H7 (cell line): ENCODE results near the gene EBPL. TPM values are rescaled to one million over a fixed set of nuclear protein-coding genes. Genes with fewer than 3 reads are reported as not detected.

Experiments used
- DNase-seq: peaks from one replicate; pipeline ENCODE4 v3.0.0; 2012
- H3K27me3 ChIP-seq: 2 replicates; pipeline ENCODE4 v1.6.0; 2011; ENCODE audit warnings: mild to moderate bottlenecking, low read length; ENCODE audit not compliant: control insufficient read depth, insufficient read depth
- H3K36me3 ChIP-seq: replicated peaks from 2 replicates; pipeline ENCODE4 v1.5.1; 2011; ENCODE audit warnings: low read length; ENCODE audit not compliant: control insufficient read depth, insufficient read depth
- H3K4me3 ChIP-seq: 2 replicates; pipeline ENCODE4 v1.5.1; 2011; ENCODE audit warnings: low read depth, mild to moderate bottlenecking, control low read depth, low read length, moderate library complexity; ENCODE audit not compliant: insufficient read depth
- total RNA-seq: library from RNA; depleted of rRNA; stranded (reverse); fragments of >200 nt; shearing (Covaris generic); gene quantifications from 2 replicates; pipeline ENCODE4 v1.2.3, GENCODE V29; 2014

The EBPL gene
- total RNA-seq, 1 experiment from 2014 or later, result 70.2 TPM

- no peak for DNase-seq
- Histone ChIP-seq H3K4me3 (peak overlapping the region; percentile 61), H3K27me3 (no peaks in the 10 kb centered on the region), H3K36me3 (peaks cover 12% of the 10 kb centered on the region)
These were observed 922 bp downstream of the EBPL start for GRCh38 chr13:49690133-49690994.

- Histone ChIP-seq H3K36me3 (peaks cover 19% of the 10 kb centered on the region), H3K4me3 (no peak overlapping the region), H3K27me3 (no peaks in the 10 kb centered on the region)
- no peak for DNase-seq
These were observed 7.8 kb downstream of the EBPL start for GRCh38 chr13:49683489-49683888.

GRCh38 chr13:49681842-49682435 is 9.3 kb downstream of the EBPL start:
- Histone ChIP-seq H3K36me3 (peaks cover 12% of the 10 kb centered on the region), H3K4me3 (no peak overlapping the region), H3K27me3 (no peaks in the 10 kb centered on the region)
- DNase-seq, result no peak

DNA sequence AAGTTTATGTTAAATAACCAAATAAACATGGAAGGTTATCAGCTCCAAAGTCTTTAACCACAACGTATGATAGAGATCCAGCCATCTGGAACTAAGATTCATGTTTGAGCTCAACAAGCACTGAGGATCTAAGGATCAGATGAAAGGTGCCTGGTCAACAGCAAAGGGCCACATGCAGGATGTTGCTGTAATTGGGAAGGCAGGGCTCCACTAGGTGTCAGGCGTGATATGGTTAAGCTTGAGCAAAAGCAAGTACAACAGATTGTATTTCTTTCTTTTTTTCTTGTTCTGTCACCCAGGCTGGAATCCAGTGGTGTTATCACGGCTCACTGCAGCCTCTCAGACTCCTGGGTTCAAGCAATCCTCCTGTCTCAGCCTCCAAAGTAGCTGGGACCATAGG is 12.0 kb downstream of the EBPL start:
- no peak overlapping the region for H3K4me3 ChIP-seq
- H3K36me3 ChIP-seq, result peaks cover 7% of the 10 kb centered on the region
- no peak for DNase-seq
- H3K27me3 ChIP-seq, result no peaks in the 10 kb centered on the region

- no peaks in the 10 kb centered on the region for H3K27me3 ChIP-seq
- no peak overlapping the region for H3K4me3 ChIP-seq
- peaks cover 7% of the 10 kb centered on the region for H3K36me3 ChIP-seq
- no peak for DNase-seq
These were observed 12.9 kb downstream of the EBPL start for GRCh38 chr13:49678191-49678914.

DNA sequence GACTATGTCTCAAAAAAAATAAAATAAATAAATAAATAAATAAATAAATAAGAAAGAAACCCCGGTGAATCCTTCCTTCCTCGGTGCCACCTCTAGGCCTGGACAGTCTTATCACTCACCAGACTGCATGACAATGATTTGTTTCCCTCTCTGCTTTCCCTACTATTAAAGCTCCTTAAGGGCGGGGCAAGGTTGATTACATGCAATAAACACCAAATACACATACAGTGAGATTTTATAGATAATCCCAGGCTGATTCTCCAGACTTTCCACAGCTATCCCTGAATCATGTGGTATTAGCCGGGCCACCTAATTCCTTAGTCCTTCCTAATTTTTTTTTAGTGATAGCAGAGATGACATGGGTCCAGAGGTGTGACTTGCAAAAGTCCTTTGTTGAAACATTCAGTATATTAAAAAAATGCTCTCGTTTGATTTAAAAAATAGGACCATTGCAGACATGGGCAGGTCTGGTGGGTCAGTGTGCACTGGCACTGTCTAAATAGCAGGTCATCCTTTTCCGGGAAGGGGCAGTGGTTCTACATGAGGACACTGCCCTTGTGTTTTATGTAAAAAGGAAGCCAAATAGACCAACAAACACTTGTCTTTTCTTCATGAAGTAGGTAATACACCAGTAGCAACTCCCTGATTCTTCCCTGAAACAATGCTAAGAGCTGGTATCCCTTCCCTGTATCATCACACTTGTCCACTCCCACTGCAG is 14.5 kb downstream of the EBPL start:
- no peak for DNase-seq

GRCh38 chr13:49670828-49671227 is 20.5 kb downstream of the EBPL start:
- Histone ChIP-seq H3K4me3 (no peak overlapping the region), H3K36me3 (peaks cover 13% of the 10 kb centered on the region), H3K27me3 (no peaks in the 10 kb centered on the region)
- DNase-seq, result no peak

More for the DNA sequence above, 14.5 kb downstream of the EBPL start:
- no peaks in the 10 kb centered on the region for H3K27me3 ChIP-seq
- peaks cover 7% of the 10 kb centered on the region for H3K36me3 ChIP-seq
- no peak overlapping the region for H3K4me3 ChIP-seq

GRCh38 chr13:49669735-49670309 is 21.5 kb downstream of the EBPL start:
- Histone ChIP-seq H3K4me3 (no peak overlapping the region), H3K36me3 (peaks cover 14% of the 10 kb centered on the region), H3K27me3 (no peaks in the 10 kb centered on the region)
- peak; percentile 87 for DNase-seq

- Histone ChIP-seq H3K27me3 (no peaks in the 10 kb centered on the region), H3K4me3 (no peak overlapping the region), H3K36me3 (peaks cover 16% of the 10 kb centered on the region)
- DNase-seq, result no peak
These were observed 23.5 kb downstream of the EBPL start for GRCh38 chr13:49667773-49668172.

GRCh38 chr13:49664606-49665005 is 26.7 kb downstream of the EBPL start:
- peak; percentile 46 for DNase-seq
- Histone ChIP-seq H3K27me3 (no peaks in the 10 kb centered on the region), H3K4me3 (no peak overlapping the region), H3K36me3 (peaks cover 18% of the 10 kb centered on the region)

- no peaks in the 10 kb centered on the region for H3K27me3 ChIP-seq
- peak; percentile 50 for DNase-seq
- no peak overlapping the region for H3K4me3 ChIP-seq
- H3K36me3 ChIP-seq, result peaks cover 2% of the 10 kb centered on the region
These were observed 34.0 kb downstream of the EBPL start for GRCh38 chr13:49657241-49657641.

- DNase-seq, result no peak
- Histone ChIP-seq H3K27me3 (no peaks in the 10 kb centered on the region), H3K36me3 (no peaks in the 10 kb centered on the region; the same call in 1 of the 2 replicates), H3K4me3 (no peak overlapping the region)
These were observed 35.4 kb downstream of the EBPL start for GRCh38 chr13:49655906-49656305.

GRCh38 chr13:49654011-49654410 is 37.3 kb downstream of the EBPL start:
- no peak overlapping the region for H3K4me3 ChIP-seq
- DNase-seq, result no peak
- no peaks in the 10 kb centered on the region for H3K27me3 ChIP-seq

DNA sequence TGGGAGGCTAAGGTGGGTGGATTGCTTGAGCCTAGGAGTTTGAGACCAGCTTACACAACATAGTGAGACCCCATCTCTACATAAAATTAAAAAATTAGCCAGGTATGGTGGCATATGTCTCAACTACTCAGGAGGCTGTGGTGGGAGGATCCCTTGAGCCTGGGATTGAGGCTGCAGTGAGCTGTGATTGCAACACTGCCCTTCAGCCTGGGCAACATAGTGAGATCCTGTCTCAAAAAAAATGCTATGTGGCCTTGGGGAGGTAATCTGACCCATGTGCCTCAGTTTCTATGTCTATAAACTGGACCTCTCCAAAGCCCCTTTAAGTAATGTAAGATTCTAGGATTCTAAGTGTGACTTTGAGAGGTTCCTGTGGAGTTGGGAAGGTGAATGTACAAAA is 37.8 kb downstream of the EBPL start:
- Histone ChIP-seq H3K4me3 (no peak overlapping the region), H3K27me3 (no peaks in the 10 kb centered on the region), H3K36me3 (no peaks in the 10 kb centered on the region)
- no peak for DNase-seq

More at GRCh38 chr13:49654011-49654410, 37.3 kb downstream of the EBPL start:
- H3K36me3 ChIP-seq, result no peaks in the 10 kb centered on the region
